Measurements from ENCODE around the gene ST8SIA6.

Gene ST8SIA6

GRCh38 chr10:17276756-17277424, 177.5 kb downstream of the ST8SIA6 start:
- H3K27me3 ChIP-seq (ENCODE audit: control insufficient read depth in 2 of 2, insufficient read depth in 2 of 2, low read length in 2 of 2) = no peaks in the 10 kb centered on the region
- no peaks in the 10 kb centered on the region for H3K4me1 ChIP-seq (ENCODE audit: control insufficient read depth in 2 of 2, insufficient read depth in 2 of 2, low read length in 2 of 2)
- no peaks in the 10 kb centered on the region for H3K9me3 ChIP-seq (ENCODE audit: control insufficient read depth in 2 of 2, low read length in 2 of 2)
- H3K36me3 ChIP-seq (ENCODE audit: control insufficient read depth in 2 of 2, insufficient read depth in 2 of 2, low read length in 2 of 2) = no peaks in the 10 kb centered on the region
- no peak overlapping the region for H3K9ac ChIP-seq (ENCODE audit: low read depth in 1 of 2, low read length in 2 of 2)
- no peak overlapping the region for H3K4me3 ChIP-seq (ENCODE audit: low read length in 2 of 2)
- H3K27ac ChIP-seq (ENCODE audit: low read depth in 2 of 2, low read length in 2 of 2) = no peak overlapping the region

- H3K9me3 ChIP-seq (ENCODE audit: control insufficient read depth in 2 of 2, low read length in 2 of 2) = no peaks in the 10 kb centered on the region
- H3K9ac ChIP-seq (ENCODE audit: low read depth in 1 of 2, low read length in 2 of 2) = no peak overlapping the region
- no peaks in the 10 kb centered on the region for H3K36me3 ChIP-seq (ENCODE audit: control insufficient read depth in 2 of 2, insufficient read depth in 2 of 2, low read length in 2 of 2)
- H3K4me3 ChIP-seq (ENCODE audit: low read length in 2 of 2) = no peak overlapping the region
- no peaks in the 10 kb centered on the region for H3K4me1 ChIP-seq (ENCODE audit: control insufficient read depth in 2 of 2, insufficient read depth in 2 of 2, low read length in 2 of 2)
- H3K27me3 ChIP-seq (ENCODE audit: control insufficient read depth in 2 of 2, insufficient read depth in 2 of 2, low read length in 2 of 2) = no peaks in the 10 kb centered on the region
- H3K27ac ChIP-seq (ENCODE audit: low read depth in 2 of 2, low read length in 2 of 2) = no peak overlapping the region
These were observed 181.0 kb downstream of the ST8SIA6 start for GRCh38 chr10:17273403-17273802.

DNA sequence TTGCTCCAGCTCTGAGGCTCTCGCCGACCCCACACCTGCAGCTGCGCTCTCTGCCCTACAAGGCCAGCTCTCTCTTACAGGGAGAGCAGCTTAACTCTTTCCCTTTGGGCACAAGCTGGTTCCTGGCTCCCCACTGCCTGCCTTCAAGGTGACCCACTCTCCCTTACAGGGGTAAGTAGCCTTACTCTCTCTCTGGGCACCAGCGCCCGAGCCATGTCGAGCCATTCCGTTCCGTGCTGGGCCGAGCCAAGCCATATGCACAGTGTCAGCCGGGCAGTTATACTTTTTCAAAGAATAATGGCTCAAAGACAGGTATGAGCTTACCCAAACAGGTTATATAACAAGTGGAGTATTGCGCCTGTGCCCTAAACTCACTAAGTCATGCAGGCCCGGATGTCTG, 181.7 kb downstream of the ST8SIA6 start:
- Histone ChIP-seq H3K4me3 (ENCODE audit: low read length in 2 of 2) (no peak overlapping the region), H3K27ac (ENCODE audit: low read depth in 2 of 2, low read length in 2 of 2) (no peak overlapping the region), H3K4me1 (ENCODE audit: control insufficient read depth in 2 of 2, insufficient read depth in 2 of 2, low read length in 2 of 2) (no peaks in the 10 kb centered on the region), H3K36me3 (ENCODE audit: control insufficient read depth in 2 of 2, insufficient read depth in 2 of 2, low read length in 2 of 2) (no peaks in the 10 kb centered on the region), H3K27me3 (ENCODE audit: control insufficient read depth in 2 of 2, insufficient read depth in 2 of 2, low read length in 2 of 2) (no peaks in the 10 kb centered on the region), H3K9ac (ENCODE audit: low read depth in 1 of 2, low read length in 2 of 2) (no peak overlapping the region), H3K9me3 (ENCODE audit: control insufficient read depth in 2 of 2, low read length in 2 of 2) (no peaks in the 10 kb centered on the region)
